ENCODE results near the gene OR10A6.

OR10A6 gene

GRCh38 chr11:7910286-7910788, 20.7 kb downstream of the OR10A6 start:
- no peak for DNase-seq (ENCODE audit: low read depth)

- DNase-seq (ENCODE audit: low read depth): no peak
Observed at GRCh38 chr11:7909585-7910285, 21.3 kb downstream of the OR10A6 start.

GRCh38 chr11:7907121-7907520, 23.9 kb downstream of the OR10A6 start:
- DNase-seq (ENCODE audit: low read depth): no peak

GRCh38 chr11:7906481-7906880, 24.6 kb downstream of the OR10A6 start:
- no peak for DNase-seq (ENCODE audit: low read depth)

- no peak for DNase-seq (ENCODE audit: low read depth)
Observed at GRCh38 chr11:7905961-7906429, 25.1 kb downstream of the OR10A6 start.

- DNase-seq (ENCODE audit: low read depth): no peak
Observed at GRCh38 chr11:7905549-7905948, 25.5 kb downstream of the OR10A6 start.

- DNase-seq (ENCODE audit: low read depth): no peak
Observed at GRCh38 chr11:7904917-7905316, 26.2 kb downstream of the OR10A6 start.

GRCh38 chr11:7903940-7904339, 27.1 kb downstream of the OR10A6 start:
- DNase-seq (ENCODE audit: low read depth): no peak

- no peak for DNase-seq (ENCODE audit: low read depth)
Observed at GRCh38 chr11:7901319-7901854, 29.7 kb downstream of the OR10A6 start.

GRCh38 chr11:7900686-7901085, 30.4 kb downstream of the OR10A6 start:
- no peak for DNase-seq (ENCODE audit: low read depth)

GRCh38 chr11:7899418-7899817, 31.6 kb downstream of the OR10A6 start:
- DNase-seq (ENCODE audit: low read depth): no peak

GRCh38 chr11:7898666-7899283, 32.3 kb downstream of the OR10A6 start:
- DNase-seq (ENCODE audit: low read depth): no peak

- DNase-seq (ENCODE audit: low read depth): no peak
Observed at GRCh38 chr11:7896009-7896785, 34.9 kb downstream of the OR10A6 start.

- DNase-seq (ENCODE audit: low read depth): no peak
Observed at GRCh38 chr11:7894251-7894650, 36.8 kb downstream of the OR10A6 start.

- no peak for DNase-seq (ENCODE audit: low read depth)
Observed at GRCh38 chr11:7893796-7894195, 37.3 kb downstream of the OR10A6 start.

GRCh38 chr11:7892840-7893254, 38.2 kb downstream of the OR10A6 start:
- DNase-seq (ENCODE audit: low read depth): no peak

- DNase-seq (ENCODE audit: low read depth): no peak
Observed at GRCh38 chr11:7892059-7892699, 38.9 kb downstream of the OR10A6 start.

- no peak for DNase-seq (ENCODE audit: low read depth)
Observed at GRCh38 chr11:7890417-7891172, 40.5 kb downstream of the OR10A6 start.

GRCh38 chr11:7889985-7890384, 41.1 kb downstream of the OR10A6 start:
- no peak for DNase-seq (ENCODE audit: low read depth)

- no peak for DNase-seq (ENCODE audit: low read depth)
Observed at GRCh38 chr11:7882860-7883259, 48.2 kb downstream of the OR10A6 start.
